SJCRH30 (cell line): ENCODE results near the gene CES5A. TPM values are rescaled to one million over a fixed set of nuclear protein-coding genes. Genes with fewer than 3 reads are reported as not detected.
"Not testable (repeated sequence)": the region's sequence is repeated elsewhere in the genome, so short reads cannot be mapped to it uniquely, and the experiment has no call there.

Source experiments
- DNase-seq, 2 experiments: peaks; one replicate each; pipeline ENCODE4 v3.0.0-alpha.2; 2015 to 2020
- H3K27ac ChIP-seq: fragments of 250-450 bp; sonication (Bioruptor Pico); 2 replicates; pipeline ENCODE4 v1.5.1; 2020; ENCODE audit warnings: mild to moderate bottlenecking, moderate library complexity
- H3K27me3 ChIP-seq: fragments of 250-450 bp; sonication (Bioruptor Pico); 2 replicates; pipeline ENCODE4 v1.5.1; 2020; ENCODE audit warnings: mild to moderate bottlenecking, moderate library complexity
- H3K36me3 ChIP-seq: fragments of 250-450 bp; sonication (Bioruptor Pico); 2 replicates; pipeline ENCODE4 v1.5.1; 2020; ENCODE audit warnings: mild to moderate bottlenecking, moderate library complexity
- H3K4me1 ChIP-seq: fragments of 250-450 bp; sonication (Bioruptor Pico); 2 replicates; pipeline ENCODE4 v1.5.1; 2020; ENCODE audit warnings: mild to moderate bottlenecking, moderate library complexity
- H3K4me3 ChIP-seq: fragments of 250-450 bp; sonication (Bioruptor Pico); 2 replicates; pipeline ENCODE4 v1.5.1; 2020; ENCODE audit warnings: mild to moderate bottlenecking, moderate library complexity
- H3K9me3 ChIP-seq: fragments of 250-450 bp; sonication (Bioruptor Pico); replicated peaks from 2 replicates; pipeline ENCODE4 v1.5.1; 2020; ENCODE audit warnings: mild to moderate bottlenecking, moderate library complexity
- total RNA-seq: library from RNA; depleted of rRNA; stranded (reverse); fragments of >200 nt; shearing (Covaris generic); gene quantifications from 2 replicates; pipeline ENCODE4 v1.2.3, GENCODE V29; 2014

CES5A gene
- total RNA-seq, 1 experiment from 2014 or later, result not detected

- H3K4me3 ChIP-seq, result no peak overlapping the region
- H3K9me3 ChIP-seq, result peaks cover 7% of the 10 kb centered on the region
- no peak for DNase-seq
Measured at GRCh38 chr16:55900616-55901393, 25.6 kb upstream of the CES5A start.

GRCh38 chr16:55899857-55900256 lies 24.7 kb upstream of the CES5A start:
- Histone ChIP-seq H3K36me3 (no peaks in the 10 kb centered on the region; the same call in 1 of the 2 replicates), H3K4me3 (no peak overlapping the region)
- no peak for DNase-seq

More at GRCh38 chr16:55900616-55901393, 25.6 kb upstream of the CES5A start:
- Histone ChIP-seq H3K27ac (no peak overlapping the region), H3K36me3 (no peaks in the 10 kb centered on the region; the same call in 1 of the 2 replicates), H3K27me3 (no peaks in the 10 kb centered on the region), H3K4me1 (no peaks in the 10 kb centered on the region)

DNA sequence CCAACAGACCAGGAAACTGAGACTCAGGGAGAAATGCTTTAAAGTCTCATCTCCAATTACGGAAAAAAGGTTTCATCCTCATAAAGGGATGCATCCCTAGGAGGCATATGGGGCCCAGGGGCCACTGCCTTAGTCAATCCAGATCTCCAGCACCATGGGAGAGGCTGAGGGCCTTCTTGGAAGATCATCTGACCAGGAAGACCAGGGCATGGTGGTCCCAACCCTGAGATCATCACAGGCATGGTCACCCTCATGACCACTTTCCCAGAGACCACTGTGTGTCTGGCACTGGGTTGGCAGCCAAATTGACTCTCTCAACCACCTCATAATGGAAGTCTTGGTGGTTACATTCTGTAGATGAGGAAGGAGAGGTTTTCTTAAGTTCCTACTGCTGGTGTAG lies 23.4 kb upstream of the CES5A start:
- Histone ChIP-seq H3K4me1 (no peaks in the 10 kb centered on the region), H3K27ac (no peak overlapping the region), H3K27me3 (no peaks in the 10 kb centered on the region), H3K36me3 (no peaks in the 10 kb centered on the region; the same call in 1 of the 2 replicates), H3K9me3 (peaks cover 3% of the 10 kb centered on the region; the same call in 1 of the 2 replicates), H3K4me3 (no peak overlapping the region)
- no peak for DNase-seq

More at GRCh38 chr16:55899857-55900256, 24.7 kb upstream of the CES5A start:
- Histone ChIP-seq H3K4me1 (no peaks in the 10 kb centered on the region), H3K9me3 (peaks cover 7% of the 10 kb centered on the region), H3K27ac (no peak overlapping the region), H3K27me3 (no peaks in the 10 kb centered on the region)

GRCh38 chr16:55892821-55893220 lies 17.6 kb upstream of the CES5A start:
- Histone ChIP-seq H3K4me1 (no peaks in the 10 kb centered on the region), H3K36me3 (no peaks in the 10 kb centered on the region)
- DNase-seq, result no peak

DNA sequence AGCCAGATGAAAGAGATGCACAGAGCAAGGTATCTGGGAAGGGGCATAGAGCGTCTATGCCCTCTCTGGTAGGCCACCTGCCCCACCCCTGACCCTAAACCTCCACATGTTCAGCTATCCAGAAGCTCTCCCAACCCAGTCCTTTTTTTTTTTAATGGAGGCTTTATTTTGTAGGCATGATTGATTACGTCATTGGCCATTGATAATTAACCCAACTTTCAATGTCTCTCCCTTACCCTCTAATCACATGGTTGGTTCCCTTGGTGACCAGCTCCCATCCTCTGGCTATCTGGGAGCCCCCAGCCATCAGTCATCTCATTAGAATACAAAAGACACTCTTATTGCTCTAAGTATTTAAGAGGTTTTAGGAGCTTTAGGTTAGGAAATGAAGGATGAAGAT lies 14.3 kb upstream of the CES5A start:
- Histone ChIP-seq H3K27me3 (no peaks in the 10 kb centered on the region), H3K36me3 (no peaks in the 10 kb centered on the region), H3K4me3 (no peak overlapping the region), H3K9me3 (peaks cover 5% of the 10 kb centered on the region; the same call in 1 of the 2 replicates), H3K4me1 (no peaks in the 10 kb centered on the region), H3K27ac (no peak overlapping the region)
- DNase-seq, result no peak

More at GRCh38 chr16:55892821-55893220, 17.6 kb upstream of the CES5A start:
- Histone ChIP-seq H3K27ac (no peak overlapping the region), H3K4me3 (no peak overlapping the region), H3K27me3 (no peaks in the 10 kb centered on the region), H3K9me3 (peaks cover 5% of the 10 kb centered on the region; the same call in 1 of the 2 replicates)

- H3K9me3 ChIP-seq, result peaks cover 4% of the 10 kb centered on the region; the same call in 1 of the 2 replicates
- no peak overlapping the region for H3K27ac ChIP-seq
- no peak for DNase-seq
- no peaks in the 10 kb centered on the region for H3K4me1 ChIP-seq
- H3K36me3 ChIP-seq, result no peaks in the 10 kb centered on the region
- H3K27me3 ChIP-seq, result no peaks in the 10 kb centered on the region
- H3K4me3 ChIP-seq, result no peak overlapping the region
Measured at GRCh38 chr16:55888546-55888945, 13.4 kb upstream of the CES5A start.

GRCh38 chr16:55876854-55877253 lies 1.7 kb upstream of the CES5A start:
- Histone ChIP-seq H3K36me3 (no peaks in the 10 kb centered on the region), H3K4me3 (no peak overlapping the region), H3K4me1 (no peaks in the 10 kb centered on the region), H3K9me3 (no peaks in the 10 kb centered on the region), H3K27ac (no peak overlapping the region), H3K27me3 (peaks cover 5% of the 10 kb centered on the region; the same call in 1 of the 2 replicates)
- DNase-seq, result peak in 1 of 2 experiments; percentile 10

- Histone ChIP-seq H3K27me3 (peaks cover 8% of the 10 kb centered on the region; the same call in 1 of the 2 replicates), H3K9me3 (no peaks in the 10 kb centered on the region), H3K27ac (no peak overlapping the region), H3K36me3 (no peaks in the 10 kb centered on the region), H3K4me3 (no peak overlapping the region), H3K4me1 (no peaks in the 10 kb centered on the region)
- DNase-seq, result no peak
Measured at GRCh38 chr16:55873122-55873521, 2.1 kb downstream of the CES5A start.

DNA sequence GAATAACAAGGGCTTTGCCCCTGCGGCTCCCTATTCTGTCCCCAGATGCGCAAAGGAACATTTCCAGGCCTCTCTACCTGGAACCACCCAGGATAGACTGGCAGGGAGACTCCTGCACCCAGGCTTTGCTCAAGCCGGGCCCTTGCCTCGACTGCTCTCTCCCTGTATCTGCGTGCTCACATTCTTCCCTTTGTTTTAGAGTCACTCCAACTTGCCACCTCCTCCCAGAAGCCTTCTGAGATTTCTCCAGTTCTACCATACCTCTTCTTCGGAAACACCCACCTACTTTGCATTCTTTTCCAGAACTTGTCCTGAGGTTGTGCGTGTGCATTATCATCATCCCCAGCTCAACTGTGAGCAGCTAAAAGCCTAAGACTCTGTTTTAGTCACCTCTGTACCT lies 3.0 kb downstream of the CES5A start:
- H3K27me3 ChIP-seq, result peaks cover 8% of the 10 kb centered on the region; the same call in 1 of the 2 replicates
- H3K4me3 ChIP-seq, result no peak overlapping the region
- H3K4me1 ChIP-seq, result no peaks in the 10 kb centered on the region
- no peak overlapping the region for H3K27ac ChIP-seq
- H3K36me3 ChIP-seq, result no peaks in the 10 kb centered on the region
- DNase-seq, result no peak
- no peaks in the 10 kb centered on the region for H3K9me3 ChIP-seq

DNA sequence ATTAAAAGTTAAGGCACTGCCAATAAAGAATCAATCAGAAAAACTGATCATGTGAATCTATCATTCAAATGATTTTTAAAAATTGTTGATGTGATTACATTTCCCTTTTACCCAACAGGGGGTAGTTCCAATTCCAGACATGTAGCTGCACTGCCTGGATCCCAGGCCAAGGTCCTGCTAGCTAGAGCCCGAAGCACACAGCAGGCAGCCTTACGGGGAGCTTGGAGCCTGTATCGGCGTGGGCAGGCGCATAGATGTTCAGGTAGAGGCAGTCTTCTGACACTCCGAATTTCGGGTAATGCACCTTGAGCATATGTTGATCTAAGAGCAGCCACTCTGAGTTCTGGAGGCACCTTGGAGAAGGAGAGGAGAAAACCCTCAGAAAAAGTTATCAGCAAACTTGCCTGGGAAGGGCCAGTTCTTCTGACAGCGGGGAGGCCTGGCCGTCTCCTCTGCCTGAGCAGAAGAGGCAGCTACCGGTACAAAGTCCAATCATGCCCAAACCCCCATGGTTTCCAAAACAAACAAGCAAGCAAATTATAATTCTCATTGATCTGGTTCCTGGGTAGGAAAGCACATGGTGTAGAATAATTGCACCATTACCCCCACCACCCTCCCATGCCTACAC lies 3.6 kb downstream of the CES5A start:
- no peak for DNase-seq
- Histone ChIP-seq H3K27ac (no peak overlapping the region), H3K27me3 (peaks cover 8% of the 10 kb centered on the region; the same call in 1 of the 2 replicates), H3K4me1 (no peaks in the 10 kb centered on the region), H3K36me3 (no peaks in the 10 kb centered on the region), H3K4me3 (no peak overlapping the region), H3K9me3 (no peaks in the 10 kb centered on the region)

- Histone ChIP-seq H3K27ac (no peak overlapping the region), H3K27me3 (0 out of 2 replicates have a peak, but pooled peaks cover 6% of the 10 kb centered on the region), H3K9me3 (no peaks in the 10 kb centered on the region), H3K4me3 (no peak overlapping the region), H3K36me3 (no peaks in the 10 kb centered on the region), H3K4me1 (no peaks in the 10 kb centered on the region)
- no peak for DNase-seq
Measured at GRCh38 chr16:55868980-55869379, 6.2 kb downstream of the CES5A start.

DNA sequence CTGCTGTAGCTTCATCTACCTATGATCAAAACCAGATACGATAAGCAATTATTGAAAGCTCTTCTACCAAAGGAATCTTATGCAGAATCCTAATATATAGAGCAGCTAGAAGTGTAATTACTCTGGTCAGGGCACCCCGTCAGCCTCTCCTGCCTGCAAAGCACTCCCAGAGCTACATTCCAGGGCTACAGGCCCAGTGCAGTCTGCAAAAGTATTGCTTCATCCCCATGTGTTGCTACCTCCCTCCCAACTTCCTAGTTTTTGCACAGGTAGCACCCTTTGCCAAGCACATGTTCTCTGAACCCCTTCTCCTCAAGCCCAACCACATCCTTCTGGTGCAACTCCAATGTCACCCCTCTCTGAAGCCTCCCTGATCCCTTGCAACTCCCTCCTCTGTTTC lies 7.0 kb downstream of the CES5A start:
- H3K27me3 ChIP-seq, result 0 out of 2 replicates have a peak, but pooled peaks cover 6% of the 10 kb centered on the region
- no peak overlapping the region for H3K4me3 ChIP-seq
- DNase-seq, result no peak
- no peaks in the 10 kb centered on the region for H3K9me3 ChIP-seq
- H3K36me3 ChIP-seq, result no peaks in the 10 kb centered on the region
- H3K27ac ChIP-seq, result no peak overlapping the region
- no peaks in the 10 kb centered on the region for H3K4me1 ChIP-seq

DNA sequence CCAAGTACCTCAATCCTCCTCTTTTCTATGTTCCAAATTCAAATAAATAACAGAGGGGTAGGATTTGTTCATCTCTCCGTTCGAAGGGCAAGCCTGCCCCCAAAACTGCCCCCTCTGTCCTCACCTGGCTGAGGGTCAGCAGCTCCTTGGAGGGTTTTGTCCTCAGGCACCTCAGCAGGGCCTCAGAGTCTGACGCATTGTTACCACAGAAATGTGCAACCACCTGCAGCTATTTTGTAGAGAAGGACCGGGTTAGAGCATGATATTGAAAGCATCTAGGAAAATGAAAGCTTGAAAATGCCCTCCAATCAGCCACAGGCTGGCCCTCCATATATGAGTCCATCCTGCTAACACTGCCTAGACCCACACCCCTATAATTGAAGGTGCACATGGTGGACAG lies 13.9 kb downstream of the CES5A start:
- no peak overlapping the region for H3K27ac ChIP-seq
- no peaks in the 10 kb centered on the region for H3K9me3 ChIP-seq
- no peaks in the 10 kb centered on the region for H3K4me1 ChIP-seq
- no peaks in the 10 kb centered on the region for H3K27me3 ChIP-seq
- H3K4me3 ChIP-seq, result no peak overlapping the region
- DNase-seq, result no peak
- H3K36me3 ChIP-seq, result no peaks in the 10 kb centered on the region

- H3K9me3 ChIP-seq, DNase-seq, H3K36me3 ChIP-seq, H3K4me1 ChIP-seq, H3K27me3 ChIP-seq, H3K4me3 ChIP-seq, H3K27ac ChIP-seq: not testable (repeated sequence)
Measured at GRCh38 chr16:55857650-55858049, 17.5 kb downstream of the CES5A start.

DNA sequence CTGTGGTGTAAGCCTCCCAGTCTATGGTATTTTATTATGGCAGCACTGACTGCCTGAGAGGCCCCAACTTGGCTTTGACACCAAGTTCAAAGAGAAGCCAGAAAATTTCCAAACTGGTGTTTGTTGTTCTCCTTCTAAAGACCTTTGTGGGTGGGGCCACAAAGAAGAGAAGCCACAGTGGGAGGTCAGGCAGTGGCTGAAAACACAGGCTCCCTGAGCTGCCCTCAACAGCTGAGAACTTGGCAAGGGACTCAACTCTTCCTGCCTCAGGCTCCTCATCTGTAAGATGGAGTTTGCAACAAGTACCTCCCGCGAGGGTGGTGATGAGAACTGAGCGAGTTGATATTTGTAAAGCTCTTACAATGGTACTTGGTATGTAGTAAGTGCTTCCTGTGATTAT lies 18.2 kb downstream of the CES5A start:
- no peak for DNase-seq
- Histone ChIP-seq H3K27me3 (no peaks in the 10 kb centered on the region), H3K4me3 (no peak overlapping the region), H3K27ac (no peak overlapping the region), H3K4me1 (no peaks in the 10 kb centered on the region), H3K9me3 (no peaks in the 10 kb centered on the region), H3K36me3 (no peaks in the 10 kb centered on the region)
